Measurements from ENCODE around the gene PCBP1. TPM values are rescaled to one million over a fixed set of nuclear protein-coding genes. Genes with fewer than 3 reads are reported as not detected.
"Not testable (repeated sequence)": the region's sequence is repeated elsewhere in the genome, so short reads cannot be mapped to it uniquely, and the experiment has no call there.

The PCBP1 gene
- total RNA-seq, 1 donor from 2014 or later = 426 TPM

GRCh38 chr2:70055259-70055658 lies 32.0 kb upstream of the PCBP1 start:
- H3K9me3 Mint-ChIP-seq; H3K27me3 Mint-ChIP-seq (ENCODE audit: insufficient read depth); DNase-seq (ENCODE audit: low spot score); H3K27ac Mint-ChIP-seq; H3K4me3 Mint-ChIP-seq; intact Hi-C loops (cut with micrococcal nuclease): not testable (repeated sequence)
- H3K36me3 Mint-ChIP-seq (ENCODE audit: low read depth) = peaks cover 40% of the 10 kb centered on the region
- peaks cover 13% of the 10 kb centered on the region for H3K4me1 Mint-ChIP-seq (ENCODE audit: low read depth)

DNA sequence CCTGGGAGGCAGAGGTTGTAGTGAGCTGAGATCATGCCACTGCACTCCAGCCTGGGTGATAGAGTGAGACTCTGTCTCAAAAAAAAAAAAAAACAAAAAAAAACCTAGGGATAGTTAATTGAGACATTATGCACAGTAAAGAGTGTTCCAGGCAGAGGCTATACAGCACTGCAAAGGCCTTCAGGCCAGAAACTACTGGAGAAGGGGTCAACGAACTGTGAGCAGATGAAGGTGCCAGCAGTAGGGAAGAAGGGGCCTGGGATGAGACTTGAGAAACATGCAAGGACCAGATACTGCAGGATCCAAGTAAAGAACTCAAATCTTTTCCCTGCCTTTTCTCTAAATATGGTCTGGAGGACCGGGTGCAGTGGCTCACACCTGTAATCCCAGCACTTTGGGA lies 26.0 kb upstream of the PCBP1 start:
- no peaks in the 10 kb centered on the region for H3K9me3 Mint-ChIP-seq
- H3K27me3 Mint-ChIP-seq (ENCODE audit: insufficient read depth) = no peaks in the 10 kb centered on the region
- no peak overlapping the region for H3K27ac Mint-ChIP-seq
- intact Hi-C loops (cut with micrococcal nuclease) = no loop called here
- H3K4me1 Mint-ChIP-seq (ENCODE audit: low read depth) = peaks cover 27% of the 10 kb centered on the region
- DNase-seq (ENCODE audit: low spot score) = no peak
- peaks cover 23% of the 10 kb centered on the region for H3K36me3 Mint-ChIP-seq (ENCODE audit: low read depth)
- no peak overlapping the region for H3K4me3 Mint-ChIP-seq

- H3K27me3 Mint-ChIP-seq (ENCODE audit: insufficient read depth) = no peaks in the 10 kb centered on the region
- H3K27ac Mint-ChIP-seq = no peak overlapping the region
- H3K36me3 Mint-ChIP-seq (ENCODE audit: low read depth) = peaks cover 30% of the 10 kb centered on the region
- no peaks in the 10 kb centered on the region for H3K9me3 Mint-ChIP-seq
- H3K4me3 Mint-ChIP-seq = no peak overlapping the region
- intact Hi-C loops (cut with micrococcal nuclease) = no loop called here
- H3K4me1 Mint-ChIP-seq (ENCODE audit: low read depth) = peaks cover 26% of the 10 kb centered on the region
- DNase-seq (ENCODE audit: low spot score) = no peak
Observed at GRCh38 chr2:70062270-70062669, 25.0 kb upstream of the PCBP1 start.

GRCh38 chr2:70068119-70068518 lies 19.2 kb upstream of the PCBP1 start:
- intact Hi-C loops (cut with micrococcal nuclease) = loop anchor here (2.0 to 5.0 kb wide), 4 partner anchors 51 to 225 kb away; partner anchors contain the start of gene SNRPG
- Mint-ChIP-seq H3K9me3 (no peaks in the 10 kb centered on the region), H3K36me3 (ENCODE audit: low read depth) (peaks cover 26% of the 10 kb centered on the region), H3K4me1 (ENCODE audit: low read depth) (peaks cover 48% of the 10 kb centered on the region), H3K27me3 (ENCODE audit: insufficient read depth) (no peaks in the 10 kb centered on the region), H3K4me3 (peak overlapping the region; percentile 68), H3K27ac (peak overlapping the region; percentile 96)
- DNase-seq (ENCODE audit: low spot score) = no peak

- Mint-ChIP-seq H3K9me3 (no peaks in the 10 kb centered on the region), H3K36me3 (ENCODE audit: low read depth) (peaks cover 28% of the 10 kb centered on the region), H3K27ac (peak overlapping the region; percentile 83), H3K4me1 (ENCODE audit: low read depth) (peaks cover 47% of the 10 kb centered on the region), H3K27me3 (ENCODE audit: insufficient read depth) (no peaks in the 10 kb centered on the region), H3K4me3 (peak overlapping the region; percentile 68)
- peak; percentile 81 for DNase-seq (ENCODE audit: low spot score)
- intact Hi-C loops (cut with micrococcal nuclease) = loop anchor here (1.0 to 5.0 kb wide), 10 partner anchors 14 to 224 kb away; partner anchors contain the start of genes SNRPG and TIA1
Observed at GRCh38 chr2:70069049-70069448, 18.2 kb upstream of the PCBP1 start.

- Mint-ChIP-seq H3K4me1 (ENCODE audit: low read depth) (peaks cover 42% of the 10 kb centered on the region), H3K27ac (peak overlapping the region; percentile 89), H3K36me3 (ENCODE audit: low read depth) (peaks cover 26% of the 10 kb centered on the region), H3K27me3 (ENCODE audit: insufficient read depth) (no peaks in the 10 kb centered on the region), H3K9me3 (no peaks in the 10 kb centered on the region), H3K4me3 (peak overlapping the region; percentile 48)
- intact Hi-C loops (cut with micrococcal nuclease) = no loop called here
- peak; percentile 64 for DNase-seq (ENCODE audit: low spot score)
Observed at GRCh38 chr2:70070542-70071268, 16.6 kb upstream of the PCBP1 start.

GRCh38 chr2:70073493-70073892 lies 13.8 kb upstream of the PCBP1 start:
- intact Hi-C loops (cut with micrococcal nuclease) = no loop called here
- no peaks in the 10 kb centered on the region for H3K27me3 Mint-ChIP-seq (ENCODE audit: insufficient read depth)
- H3K4me3 Mint-ChIP-seq = no peak overlapping the region
- H3K9me3 Mint-ChIP-seq = no peaks in the 10 kb centered on the region
- H3K36me3 Mint-ChIP-seq (ENCODE audit: low read depth) = peaks cover 25% of the 10 kb centered on the region
- DNase-seq (ENCODE audit: low spot score) = no peak
- peak overlapping the region; percentile 15 for H3K27ac Mint-ChIP-seq
- H3K4me1 Mint-ChIP-seq (ENCODE audit: low read depth) = peaks cover 39% of the 10 kb centered on the region

- intact Hi-C loops (cut with micrococcal nuclease) = no loop called here
- H3K27ac Mint-ChIP-seq = peak overlapping the region; percentile 80
- no peak for DNase-seq (ENCODE audit: low spot score)
- no peaks in the 10 kb centered on the region for H3K27me3 Mint-ChIP-seq (ENCODE audit: insufficient read depth)
- peak overlapping the region; percentile 28 for H3K4me3 Mint-ChIP-seq
- peaks cover 50% of the 10 kb centered on the region for H3K4me1 Mint-ChIP-seq (ENCODE audit: low read depth)
- H3K36me3 Mint-ChIP-seq (ENCODE audit: low read depth) = peaks cover 47% of the 10 kb centered on the region
- no peaks in the 10 kb centered on the region for H3K9me3 Mint-ChIP-seq
Observed at GRCh38 chr2:70078384-70078783, 8.9 kb upstream of the PCBP1 start.

- Mint-ChIP-seq H3K27me3 (ENCODE audit: insufficient read depth) (no peaks in the 10 kb centered on the region), H3K9me3 (no peaks in the 10 kb centered on the region), H3K27ac (peak overlapping the region; percentile 76), H3K36me3 (ENCODE audit: low read depth) (peaks cover 49% of the 10 kb centered on the region), H3K4me1 (ENCODE audit: low read depth) (peaks cover 69% of the 10 kb centered on the region), H3K4me3 (no peak overlapping the region)
- intact Hi-C loops (cut with micrococcal nuclease) = loop anchor here (10.0 kb wide), 1 partner anchor 436 kb away; the partner anchor contains the start of gene AAK1
- no peak for DNase-seq (ENCODE audit: low spot score)
Observed at GRCh38 chr2:70080610-70081200, 6.6 kb upstream of the PCBP1 start.

DNA sequence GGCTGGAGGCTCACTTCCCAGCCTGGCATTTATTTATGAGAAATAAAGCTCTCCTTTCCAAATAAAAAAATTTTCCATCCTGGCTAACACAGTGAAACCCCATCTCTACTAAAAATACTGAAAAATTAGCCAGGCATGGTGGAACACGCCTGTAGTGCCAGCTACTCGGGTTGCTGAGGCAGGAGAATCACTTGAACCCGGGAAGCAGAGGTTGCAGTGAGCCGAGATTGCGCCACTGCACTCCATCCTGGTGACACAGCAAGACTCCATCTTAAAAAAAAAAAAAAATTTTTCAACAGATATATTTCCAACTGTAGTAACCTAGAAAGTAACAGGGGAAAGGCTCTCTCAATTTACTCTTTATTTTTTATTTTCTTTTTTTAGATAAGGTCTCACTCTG lies 6.1 kb upstream of the PCBP1 start:
- Mint-ChIP-seq H3K27me3 (ENCODE audit: insufficient read depth) (no peaks in the 10 kb centered on the region), H3K27ac (peak overlapping the region; percentile 76), H3K4me3 (peak overlapping the region; percentile 8), H3K4me1 (ENCODE audit: low read depth) (peaks cover 73% of the 10 kb centered on the region), H3K36me3 (ENCODE audit: low read depth) (peaks cover 45% of the 10 kb centered on the region), H3K9me3 (no peaks in the 10 kb centered on the region)
- intact Hi-C loops (cut with micrococcal nuclease) = loop anchor here (10.0 kb wide), 1 partner anchor 436 kb away; the partner anchor contains the start of gene AAK1
- no peak for DNase-seq (ENCODE audit: low spot score)

- Mint-ChIP-seq H3K27me3 (ENCODE audit: insufficient read depth) (no peaks in the 10 kb centered on the region), H3K4me3 (peak overlapping the region; percentile 65), H3K4me1 (ENCODE audit: low read depth) (peaks cover 58% of the 10 kb centered on the region), H3K36me3 (ENCODE audit: low read depth) (peaks cover 50% of the 10 kb centered on the region), H3K27ac (peak overlapping the region; percentile 76), H3K9me3 (no peaks in the 10 kb centered on the region)
- no peak for DNase-seq (ENCODE audit: low spot score)
- intact Hi-C loops (cut with micrococcal nuclease) = loop anchor here (1.0 to 10.0 kb wide), 3 partner anchors 14 to 439 kb away; partner anchors contain the start of genes AAK1 and GMCL1
Observed at GRCh38 chr2:70083344-70084156, 3.7 kb upstream of the PCBP1 start.

- peaks cover 52% of the 10 kb centered on the region for H3K36me3 Mint-ChIP-seq (ENCODE audit: low read depth)
- intact Hi-C loops (cut with micrococcal nuclease) = loop anchor here (2.0 to 10.0 kb wide), 3 partner anchors 162 to 440 kb away; partner anchors contain the start of genes AAK1, GMCL1 and TIA1
- peak overlapping the region; percentile 92 for H3K4me3 Mint-ChIP-seq
- no peaks in the 10 kb centered on the region for H3K27me3 Mint-ChIP-seq (ENCODE audit: insufficient read depth)
- peak overlapping the region; percentile 99 for H3K27ac Mint-ChIP-seq
- no peaks in the 10 kb centered on the region for H3K9me3 Mint-ChIP-seq
- peak; percentile 44 for DNase-seq (ENCODE audit: low spot score)
- H3K4me1 Mint-ChIP-seq (ENCODE audit: low read depth) = peaks cover 49% of the 10 kb centered on the region
Observed at GRCh38 chr2:70084973-70085710, 2.1 kb upstream of the PCBP1 start.

Data from activated T-helper 1 cell treated with anti-CD3 and anti-CD28 coated beads, Interleukin-12 subunit alpha, Interleukin-12 subunit beta, Interleukin-2, Interleukin-4 antibody, amounts not matched to agents 30 ng/mL and 10 ng/mL and 1 ng/mL, durations not matched to agents 14 hours and 24 hours and 36 hours (primary cell).